Measurements from ENCODE around the gene ANKRD11.

DNA sequence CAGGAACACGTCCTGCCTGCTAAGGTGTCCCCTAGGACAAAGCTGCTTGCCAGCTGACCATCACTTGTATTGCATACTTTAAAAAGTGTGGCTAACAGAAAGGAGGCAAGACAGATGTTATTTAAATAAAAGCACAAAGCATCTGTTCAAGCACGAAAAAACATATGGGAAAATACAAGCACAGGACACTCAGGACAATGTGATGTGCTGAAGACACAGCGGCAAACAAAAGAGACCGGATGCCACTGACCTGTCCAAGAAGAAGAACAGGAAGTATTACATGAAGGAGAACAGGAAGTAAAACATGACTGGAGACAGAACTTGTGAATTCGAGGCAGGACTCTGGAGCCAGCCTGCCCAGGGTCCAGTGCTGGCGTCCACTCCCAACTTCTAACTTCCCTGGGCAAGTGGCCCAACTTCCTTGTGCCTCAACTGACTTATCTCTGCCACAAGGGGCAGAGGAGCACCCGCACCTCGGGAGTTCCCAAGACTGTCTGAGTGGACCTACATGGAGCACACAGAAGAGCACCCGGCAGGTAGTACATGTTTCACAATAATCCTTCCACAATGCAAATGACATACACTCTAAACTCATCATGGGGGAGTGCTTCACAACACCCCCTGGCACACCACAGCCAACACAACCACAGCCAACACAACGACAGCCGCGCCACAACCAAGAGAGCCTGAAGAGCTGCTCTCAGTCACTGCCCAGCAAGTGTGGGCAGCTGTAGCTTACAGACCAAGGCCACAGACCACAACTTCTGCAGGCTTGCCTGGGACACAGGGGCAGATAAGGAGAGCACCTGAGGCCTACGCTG lies 36.6 kb downstream of the ANKRD11 start:
- TF ChIP-seq CTCF (IDR thresholded peaks at IDR 0.05) (peak; percentile 20), ZFX (IDR thresholded peaks at IDR 0.05; ENCODE audit: borderline replicate concordance) (no peak)

All from 22Rv1 (cell line).